HFFc6 (cell line): ENCODE results near the gene PTPRK. TPM values are rescaled to one million over a fixed set of nuclear protein-coding genes. Genes with fewer than 3 reads are reported as not detected.
A peak's percentile ranks its signal among the peaks of the same experiment; 100 is the strongest.

Experiments used
- DNase-seq: peaks from one replicate; pipeline ENCODE4 v3.0.0-alpha.2; 2018
- H3K27ac Mint-ChIP-seq: 2 replicates; pipeline ENCODE4 v1.8.0; 2020; ENCODE audit warnings: mild to moderate bottlenecking, mixed read lengths
- H3K27me3 Mint-ChIP-seq: 2 replicates; pipeline ENCODE4 v1.8.0; 2021; ENCODE audit warnings: mild to moderate bottlenecking, moderate library complexity, mixed read lengths; ENCODE audit not compliant: insufficient read depth
- H3K36me3 Mint-ChIP-seq: 2 replicates; pipeline ENCODE4 v1.8.0; 2021; ENCODE audit warnings: low read depth, mixed read lengths
- H3K4me1 Mint-ChIP-seq: 2 replicates; pipeline ENCODE4 v1.8.0; 2020; ENCODE audit warnings: low read depth, mixed read lengths
- H3K4me3 Mint-ChIP-seq: 2 replicates; pipeline ENCODE4 v1.8.0; 2020; ENCODE audit warnings: mild to moderate bottlenecking, moderate library complexity, mixed read lengths
- H3K9me3 Mint-ChIP-seq: 2 replicates; pipeline ENCODE4 v1.8.0; 2020; ENCODE audit warnings: mild to moderate bottlenecking, mixed read lengths
- CTCF ChIP-seq: fragments of 200-600 bp; sonication (generic); IDR thresholded peaks from 2 replicates; pipeline ENCODE4 v1.5.0; 2021; ENCODE audit warnings: antibody characterized with exemption, mild to moderate bottlenecking
- total RNA-seq, 6 experiments: library from RNA; stranded (reverse); fragmentation: NEBNext Ultra II Directional; extraction: Animal tissue kit (Norgen Biotek cat#: 25700); gene quantifications; 2 replicates in 1 of 6; 3 replicates in 5 of 6; pipeline ENCODE4 v1.2.3, GENCODE V29; 2021

Gene PTPRK
- total RNA-seq, 6 experiments from 2014 or later = 92.8 to 104 (median 97.3) TPM

- peaks cover 35% of the 10 kb centered on the region for H3K4me1 Mint-ChIP-seq
- peaks cover 7% of the 10 kb centered on the region; the same call in 1 of the 2 replicates for H3K36me3 Mint-ChIP-seq
- no peak overlapping the region for H3K27ac Mint-ChIP-seq
- H3K27me3 Mint-ChIP-seq = no peaks in the 10 kb centered on the region
- no peaks in the 10 kb centered on the region for H3K9me3 Mint-ChIP-seq
- no peak for TF ChIP-seq CTCF
- no peak for DNase-seq
- H3K4me3 Mint-ChIP-seq = no peak overlapping the region
These were observed 349.2 kb downstream of the PTPRK start for GRCh38 chr6:128171182-128171581.

- no peak overlapping the region for H3K27ac Mint-ChIP-seq
- H3K4me3 Mint-ChIP-seq = no peak overlapping the region
- peaks cover 7% of the 10 kb centered on the region; the same call in 1 of the 2 replicates for H3K36me3 Mint-ChIP-seq
- DNase-seq = no peak
- no peaks in the 10 kb centered on the region for H3K9me3 Mint-ChIP-seq
- peaks cover 29% of the 10 kb centered on the region for H3K4me1 Mint-ChIP-seq
- TF ChIP-seq CTCF = no peak
- H3K27me3 Mint-ChIP-seq = no peaks in the 10 kb centered on the region; the same call in 1 of the 2 replicates
These were observed 352.2 kb downstream of the PTPRK start for GRCh38 chr6:128168244-128168643.

GRCh38 chr6:128167552-128167951 is 352.8 kb downstream of the PTPRK start:
- Mint-ChIP-seq H3K4me1 (peaks cover 23% of the 10 kb centered on the region), H3K27me3 (no peaks in the 10 kb centered on the region; the same call in 1 of the 2 replicates), H3K27ac (0 out of 2 replicates have a peak overlapping the region, but pooled peaks have one; percentile 14), H3K36me3 (peaks cover 7% of the 10 kb centered on the region; the same call in 1 of the 2 replicates), H3K4me3 (no peak overlapping the region), H3K9me3 (no peaks in the 10 kb centered on the region)
- no peak for DNase-seq
- TF ChIP-seq CTCF = no peak

GRCh38 chr6:128164254-128164653 is 356.1 kb downstream of the PTPRK start:
- Mint-ChIP-seq H3K27me3 (no peaks in the 10 kb centered on the region; the same call in 1 of the 2 replicates), H3K36me3 (no peaks in the 10 kb centered on the region; the same call in 1 of the 2 replicates), H3K4me3 (no peak overlapping the region), H3K9me3 (no peaks in the 10 kb centered on the region), H3K27ac (no peak overlapping the region), H3K4me1 (peaks cover 14% of the 10 kb centered on the region)
- no peak for DNase-seq
- TF ChIP-seq CTCF = no peak

GRCh38 chr6:128162423-128162822 is 358.0 kb downstream of the PTPRK start:
- Mint-ChIP-seq H3K4me3 (no peak overlapping the region), H3K36me3 (peaks cover 5% of the 10 kb centered on the region; the same call in 1 of the 2 replicates), H3K27me3 (no peaks in the 10 kb centered on the region; the same call in 1 of the 2 replicates), H3K4me1 (peaks cover 12% of the 10 kb centered on the region), H3K27ac (no peak overlapping the region), H3K9me3 (no peaks in the 10 kb centered on the region)
- no peak for DNase-seq
- TF ChIP-seq CTCF = no peak
